ENCODE results near the gene RELB.

DNA sequence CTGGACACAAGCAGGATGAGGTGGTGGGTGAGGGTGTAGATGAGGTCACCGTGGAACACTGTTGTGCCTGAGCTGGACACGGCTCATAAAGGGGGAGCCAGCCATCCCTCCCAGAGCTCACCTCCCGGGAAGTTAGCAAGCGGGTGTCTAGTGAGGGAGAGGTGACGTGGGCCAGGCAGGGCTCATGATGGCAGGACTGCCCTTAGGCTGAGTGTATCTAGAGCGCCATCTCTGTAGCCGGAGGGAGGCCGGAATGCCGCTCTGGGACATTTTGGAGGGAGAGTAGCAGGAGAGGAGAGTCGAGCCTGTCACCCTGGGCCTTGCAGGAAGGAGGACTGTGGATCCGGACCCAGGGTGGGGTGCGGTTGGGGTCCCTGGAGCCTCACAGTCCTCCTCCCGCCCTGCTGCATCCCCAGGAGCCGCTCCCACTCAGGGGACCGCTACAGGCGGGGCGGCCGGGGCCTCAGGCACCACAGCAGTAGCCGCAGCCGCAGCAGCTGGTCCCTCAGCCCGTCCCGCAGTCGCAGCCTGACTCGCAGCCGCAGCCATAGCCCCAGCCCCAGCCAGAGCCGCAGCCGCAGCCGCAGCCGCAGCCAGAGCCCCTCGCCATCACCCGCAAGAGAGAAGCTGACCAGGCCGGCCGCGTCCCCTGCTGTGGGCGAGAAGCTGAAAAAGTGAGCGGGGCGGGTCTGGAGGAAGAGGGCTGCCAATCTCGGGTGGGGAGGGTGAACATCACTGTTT, 65.8 kb downstream of the RELB start:
- TF ChIP-seq, protein P1, sequence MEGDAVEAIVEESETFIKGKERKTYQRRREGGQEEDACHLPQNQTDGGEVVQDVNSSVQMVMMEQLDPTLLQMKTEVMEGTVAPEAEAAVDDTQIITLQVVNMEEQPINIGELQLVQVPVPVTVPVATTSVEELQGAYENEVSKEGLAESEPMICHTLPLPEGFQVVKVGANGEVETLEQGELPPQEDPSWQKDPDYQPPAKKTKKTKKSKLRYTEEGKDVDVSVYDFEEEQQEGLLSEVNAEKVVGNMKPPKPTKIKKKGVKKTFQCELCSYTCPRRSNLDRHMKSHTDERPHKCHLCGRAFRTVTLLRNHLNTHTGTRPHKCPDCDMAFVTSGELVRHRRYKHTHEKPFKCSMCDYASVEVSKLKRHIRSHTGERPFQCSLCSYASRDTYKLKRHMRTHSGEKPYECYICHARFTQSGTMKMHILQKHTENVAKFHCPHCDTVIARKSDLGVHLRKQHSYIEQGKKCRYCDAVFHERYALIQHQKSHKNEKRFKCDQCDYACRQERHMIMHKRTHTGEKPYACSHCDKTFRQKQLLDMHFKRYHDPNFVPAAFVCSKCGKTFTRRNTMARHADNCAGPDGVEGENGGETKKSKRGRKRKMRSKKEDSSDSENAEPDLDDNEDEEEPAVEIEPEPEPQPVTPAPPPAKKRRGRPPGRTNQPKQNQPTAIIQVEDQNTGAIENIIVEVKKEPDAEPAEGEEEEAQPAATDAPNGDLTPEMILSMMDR (IDR thresholded peaks at IDR 0.05): no peak
- TF ChIP-seq POLR2A (IDR thresholded peaks at IDR 0.05): no peak
